GM12892 (cell line): ENCODE data around the gene VWC2.

ENCODE experiments used
- POLR2A ChIP-seq: IDR thresholded peaks from 2 replicates; pipeline ENCODE4 v1.6.1; 2011; ENCODE audit warnings: low read depth, low read length, control low read depth
- TAF1 ChIP-seq: IDR thresholded peaks from 2 replicates; pipeline ENCODE4 v1.6.1; 2011; ENCODE audit warnings: low read depth, mild to moderate bottlenecking, control low read depth, low read length, borderline replicate concordance

- TF ChIP-seq POLR2A (no peak), TAF1 (no peak)
These were observed 86.9 kb downstream of the VWC2 start for GRCh38 chr7:49860293-49860692.
